Testis (tissue), 2 donors: ENCODE data around the gene ASPHD1.

Source experiments
- POLR2A ChIP-seq: fragments of 450-650 bp; IDR thresholded peaks from one replicate; pipeline ENCODE4 v1.6.1; 2017; ENCODE audit warnings: antibody characterized with exemption, mild to moderate bottlenecking, moderate library complexity
- TF ChIP-seq, protein P1 (sequence below), 3 experiments: fragments of 450-650 bp in 2 of 3; fragments of 200-600 bp in 1 of 3; sonication (generic) in 1 of 3; IDR thresholded peaks; one replicate each; pipeline ENCODE4 v1.5.1; 2016 to 2019; ENCODE audit warnings: antibody characterized with exemption in 3 of 3, mild to moderate bottlenecking in 2 of 3, moderate library complexity in 1 of 3

DNA sequence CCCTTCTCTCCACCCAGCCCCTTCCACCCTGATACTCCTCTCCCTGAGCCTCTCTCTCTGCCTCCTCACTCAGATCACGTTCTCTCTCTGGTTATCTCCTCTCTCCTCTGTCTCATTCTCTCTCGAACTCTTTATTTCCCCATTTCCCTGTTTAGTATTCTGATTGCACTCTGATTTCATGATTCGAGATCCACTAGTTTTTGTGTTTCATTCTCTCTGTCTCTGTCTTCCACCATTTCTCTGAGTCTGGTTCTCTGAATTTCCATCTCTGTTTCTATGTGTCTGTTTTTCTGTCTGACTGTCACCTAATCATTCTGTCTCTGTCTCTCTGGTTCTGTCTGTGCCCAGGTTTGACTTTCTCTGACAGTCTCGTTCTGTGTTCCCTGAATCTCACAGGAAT lies 3.0 kb upstream of the ASPHD1 start:
- TF ChIP-seq, protein P1, sequence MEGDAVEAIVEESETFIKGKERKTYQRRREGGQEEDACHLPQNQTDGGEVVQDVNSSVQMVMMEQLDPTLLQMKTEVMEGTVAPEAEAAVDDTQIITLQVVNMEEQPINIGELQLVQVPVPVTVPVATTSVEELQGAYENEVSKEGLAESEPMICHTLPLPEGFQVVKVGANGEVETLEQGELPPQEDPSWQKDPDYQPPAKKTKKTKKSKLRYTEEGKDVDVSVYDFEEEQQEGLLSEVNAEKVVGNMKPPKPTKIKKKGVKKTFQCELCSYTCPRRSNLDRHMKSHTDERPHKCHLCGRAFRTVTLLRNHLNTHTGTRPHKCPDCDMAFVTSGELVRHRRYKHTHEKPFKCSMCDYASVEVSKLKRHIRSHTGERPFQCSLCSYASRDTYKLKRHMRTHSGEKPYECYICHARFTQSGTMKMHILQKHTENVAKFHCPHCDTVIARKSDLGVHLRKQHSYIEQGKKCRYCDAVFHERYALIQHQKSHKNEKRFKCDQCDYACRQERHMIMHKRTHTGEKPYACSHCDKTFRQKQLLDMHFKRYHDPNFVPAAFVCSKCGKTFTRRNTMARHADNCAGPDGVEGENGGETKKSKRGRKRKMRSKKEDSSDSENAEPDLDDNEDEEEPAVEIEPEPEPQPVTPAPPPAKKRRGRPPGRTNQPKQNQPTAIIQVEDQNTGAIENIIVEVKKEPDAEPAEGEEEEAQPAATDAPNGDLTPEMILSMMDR (IDR thresholded peaks at IDR 0.05), result no peak
- no peak for TF ChIP-seq POLR2A
